H1 (cell line): ENCODE data around the gene NAA10. TPM values are rescaled to one million over a fixed set of nuclear protein-coding genes. Genes with fewer than 3 reads are reported as not detected.

ENCODE experiments used
- CTCF ChIA-PET: fragments of 300-600 bp; sonication (Branson Sonifier 250); formaldehyde crosslinking; loops from one replicate; lab custom pipeline; 2021; ENCODE audit not compliant: partially characterized antibody; lab: Charles Lee
- POLR2A ChIA-PET: fragments of 300-600 bp; sonication (Branson Sonifier 250); formaldehyde crosslinking; loops from one replicate; lab custom pipeline; 2021; ENCODE audit warnings: inconsistent platforms; ENCODE audit not compliant: partially characterized antibody; lab: Charles Lee
- DNase-seq, 2 experiments: peaks; one replicate each; pipeline versions ENCODE4 v3.0.0 to v3.0.0-alpha.2; 2010 to 2022; ENCODE audit warnings: low spot score in 2 of 2, low read depth in 1 of 2, mixed read lengths in 1 of 2
- FAIRE-seq: peaks from 2 replicates; lab custom pipeline; 2011; peaks lifted over from hg19 to GRCh38; lab: Jason Lieb, UNC
- H2AFZ ChIP-seq: 2 replicates; pipeline ENCODE4 v1.8.1; 2012; ENCODE audit warnings: low read length, inconsistent platforms
- H2AK5ac ChIP-seq: 2 replicates; pipeline ENCODE4 v1.6.1; 2013; ENCODE audit warnings: low read depth, low read length
- H2BK120ac ChIP-seq: replicated peaks from 2 replicates; pipeline ENCODE3; 2013; ENCODE audit warnings: low read depth, low read length, inconsistent platforms
- H2BK12ac ChIP-seq: 2 replicates; pipeline ENCODE4 v1.6.1; 2013; ENCODE audit warnings: low read depth, low read length
- H2BK15ac ChIP-seq: 2 replicates; pipeline ENCODE4 v1.6.1; 2013; ENCODE audit warnings: low read length
- H2BK20ac ChIP-seq: 2 replicates; pipeline ENCODE4 v1.6.1; 2013; ENCODE audit warnings: low read length
- H2BK5ac ChIP-seq: 2 replicates; pipeline ENCODE4 v1.6.1; 2013; ENCODE audit warnings: low read depth, low read length
- H3K14ac ChIP-seq: 2 replicates; pipeline ENCODE4 v1.6.1; 2013; ENCODE audit warnings: inconsistent platforms; ENCODE audit not compliant: insufficient read length
- H3K18ac ChIP-seq: 2 replicates; pipeline ENCODE4 v1.6.1; 2013; ENCODE audit warnings: low read length; ENCODE audit errors: extremely low read depth
- H3K23ac ChIP-seq: 2 replicates; pipeline ENCODE4 v1.6.1; 2013; ENCODE audit warnings: inconsistent platforms; ENCODE audit not compliant: insufficient read length
- H3K23me2 ChIP-seq: 2 replicates; pipeline ENCODE4 v1.6.1; 2013; ENCODE audit warnings: low read depth, low read length
- H3K27ac ChIP-seq: 2 replicates; pipeline ENCODE4 v1.6.1; 2011; ENCODE audit warnings: low read depth, low read length, inconsistent platforms
- H3K27me3 ChIP-seq, 4 experiments: replicated peaks in 1 of 4; 1 replicate in 1 of 4; 2 replicates in 3 of 4; pipeline versions ENCODE4 v1.6.1 to v1.8.1; 2011 to 2013; ENCODE audit warnings: low read length in 3 of 4, mild to moderate bottlenecking in 3 of 4, inconsistent platforms in 2 of 4, mixed read lengths in 2 of 4, moderate library complexity in 1 of 4; ENCODE audit not compliant: control insufficient read depth in 3 of 4, insufficient read depth in 3 of 4; ENCODE audit errors: extremely low read depth in 1 of 4
- H3K36me3 ChIP-seq, 4 experiments: 2 replicates each; pipeline versions ENCODE4 v1.6.1 to v1.8.1; 2011 to 2013; ENCODE audit warnings: mild to moderate bottlenecking in 4 of 4, low read length in 3 of 4, moderate library complexity in 2 of 4, control low read depth in 1 of 4, inconsistent platforms in 1 of 4; ENCODE audit not compliant: insufficient read depth in 4 of 4, control insufficient read depth in 2 of 4
- H3K4ac ChIP-seq: replicated peaks from 2 replicates; pipeline ENCODE3; 2013; ENCODE audit warnings: low read length, low read depth, mixed read lengths, inconsistent platforms; ENCODE audit not compliant: insufficient read length
- H3K4me1 ChIP-seq, 4 experiments: replicated peaks in 1 of 4; 1 replicate in 1 of 4; 2 replicates in 3 of 4; pipeline versions ENCODE4 v1.6.1 to v1.8.1; 2011 to 2013; ENCODE audit warnings: low read length in 3 of 4, inconsistent platforms in 2 of 4, mixed read lengths in 1 of 4; ENCODE audit not compliant: insufficient read depth in 4 of 4, control insufficient read depth in 3 of 4
- H3K4me2 ChIP-seq, 2 experiments: 2 replicates each; pipeline versions ENCODE4 v1.6.1 to v1.8.1; 2011 to 2013; ENCODE audit warnings: low read depth in 2 of 2, low read length in 2 of 2, control low read depth in 1 of 2, inconsistent platforms in 1 of 2, mild to moderate bottlenecking in 1 of 2; ENCODE audit not compliant: insufficient read depth in 1 of 2
- H3K4me3 ChIP-seq, 4 experiments: fragments of 200-600, 300-600 bp in 1 of 4; sonication (generic), shearing (Covaris generic), sonication (Bioruptor Twin) in 1 of 4; 2 replicates each; pipeline versions ENCODE4 v1.5.1 to v1.8.1; 2011 to 2016; ENCODE audit warnings: low read length in 4 of 4, low read depth in 3 of 4, control low read depth in 2 of 4, inconsistent platforms in 2 of 4, mild to moderate bottlenecking in 2 of 4, mixed read lengths in 1 of 4, moderate library complexity in 1 of 4; ENCODE audit not compliant: insufficient read depth in 2 of 4; ENCODE audit errors: extremely low read depth in 1 of 4
- H3K56ac ChIP-seq: replicated peaks from 2 replicates; pipeline ENCODE3; 2013; ENCODE audit warnings: low read depth, mild to moderate bottlenecking, mixed read lengths, low read length, inconsistent platforms; ENCODE audit not compliant: insufficient read length
- H3K79me1 ChIP-seq: 2 replicates; pipeline ENCODE4 v1.6.1; 2013; ENCODE audit warnings: low read depth, low read length, control low read depth
- H3K79me2 ChIP-seq, 2 experiments: 2 replicates each; pipeline versions ENCODE4 v1.6.1 to v1.8.1; 2012 to 2013; ENCODE audit warnings: low read length in 2 of 2, mild to moderate bottlenecking in 2 of 2, inconsistent platforms in 1 of 2; ENCODE audit not compliant: insufficient read depth in 2 of 2, control insufficient read depth in 1 of 2
- H3K9ac ChIP-seq, 4 experiments: replicated peaks in 1 of 4; 1 replicate in 1 of 4; 2 replicates in 3 of 4; pipeline versions ENCODE4 v1.6.1 to v1.8.1; 2011 to 2013; ENCODE audit warnings: low read depth in 3 of 4, low read length in 3 of 4, control low read depth in 2 of 4, mild to moderate bottlenecking in 2 of 4, moderate library complexity in 2 of 4, inconsistent platforms in 1 of 4; ENCODE audit errors: extremely low read depth in 1 of 4
- H3K9me3 ChIP-seq, 2 experiments: 2 replicates each; pipeline versions ENCODE4 v1.6.1 to v1.8.1; 2012 to 2013; ENCODE audit warnings: mild to moderate bottlenecking in 2 of 2, moderate library complexity in 2 of 2, control low read depth in 1 of 2, inconsistent platforms in 1 of 2, low read depth in 1 of 2, low read length in 1 of 2, mixed read lengths in 1 of 2; ENCODE audit not compliant: insufficient read depth in 2 of 2
- H4K20me1 ChIP-seq, 2 experiments: replicated peaks in 1 of 2; 2 replicates each; pipeline versions ENCODE3 to v1.8.1; 2011 to 2013; ENCODE audit warnings: inconsistent platforms in 2 of 2, low read length in 2 of 2, mild to moderate bottlenecking in 1 of 2; ENCODE audit not compliant: insufficient read depth in 2 of 2, control insufficient read depth in 1 of 2
- H4K5ac ChIP-seq: 2 replicates; pipeline ENCODE4 v1.6.1; 2013; ENCODE audit warnings: low read length, low read depth, mixed read lengths, inconsistent platforms; ENCODE audit not compliant: insufficient read length
- H4K8ac ChIP-seq: 2 replicates; pipeline ENCODE4 v1.8.0; 2013; ENCODE audit warnings: mild to moderate bottlenecking, moderate library complexity, low read length, inconsistent platforms; ENCODE audit not compliant: insufficient read depth; ENCODE audit errors: extremely low read depth
- H4K91ac ChIP-seq: replicated peaks from 2 replicates; pipeline ENCODE3; 2013; ENCODE audit warnings: low read length, mixed read lengths, inconsistent platforms; ENCODE audit not compliant: insufficient read length
- BCL11A ChIP-seq, 2 experiments: IDR thresholded peaks; one replicate each; pipeline ENCODE4 v1.6.1; 2011; ENCODE audit warnings: low read depth in 2 of 2, low read length in 2 of 2, mild to moderate bottlenecking in 2 of 2
- CBX5 ChIP-seq: fragments of 300-800, 300-1000 bp; sonication (generic); IDR thresholded peaks from 2 replicates; pipeline ENCODE4 v1.7.1; 2016; ENCODE audit warnings: antibody characterized with exemption, low read length, low read depth
- GABPA ChIP-seq: IDR thresholded peaks from 2 replicates; pipeline ENCODE4 v1.6.1; 2011; ENCODE audit warnings: mild to moderate bottlenecking, low read length, moderate library complexity, borderline replicate concordance; ENCODE audit not compliant: insufficient read depth
- KDM5A ChIP-seq: fragments of 200-600 bp; IDR thresholded peaks from 2 replicates; pipeline ENCODE4 v1.7.1; 2012; ENCODE audit warnings: mild to moderate bottlenecking, low read length, inconsistent platforms, mixed read lengths
- MAFK ChIP-seq: IDR thresholded peaks from 2 replicates; pipeline ENCODE4 v1.6.1; 2012; ENCODE audit warnings: low read depth, mild to moderate bottlenecking, improper control_type of control experiment, low read length
- TBP ChIP-seq: IDR thresholded peaks from 2 replicates; pipeline ENCODE4 v1.6.1; 2011; ENCODE audit warnings: low read depth, low read length, improper control_type of control experiment
- WGBS, 2 experiments: shearing (Covaris generic) in 1 of 2; methylation state at CpG; one replicate each; pipeline versions ENCODE4 v1.1.6 to v1.1.7; 2013 to 2015; ENCODE audit warnings: low lambda C conversion rate in 2 of 2, mixed read lengths in 2 of 2, inconsistent platforms in 1 of 2, low coverage in 1 of 2, missing lambda C conversion rate in 1 of 2; ENCODE audit not compliant: insufficient replicate concordance in 2 of 2, insufficient coverage in 1 of 2, insufficient read length in 1 of 2; ENCODE audit errors: extremely low coverage in 1 of 2, missing lambda C conversion rate in 1 of 2; 5-methylcytosine and 5-hydroxymethylcytosine counted together
- polyA plus RNA-seq, 7 experiments: library from polyadenylated mRNA; depleted of rRNA in 3 of 7; stranded (reverse) in 5 of 7; unstranded in 2 of 7; fragments of >200 nt in 5 of 7; fragments of 200-250 nt in 2 of 7; gene quantifications; 1 replicate in 5 of 7; 2 replicates in 1 of 7; 4 replicates in 1 of 7; pipeline versions ENCODE4 v1.2.1 to v1.2.3, GENCODE V29; 2011 to 2013; ENCODE audit warnings: missing spikeins in 2 of 7, mixed read lengths in 2 of 7
- total RNA-seq: library from RNA; stranded (reverse); fragmentation: NEBNext Ultra II Directional; extraction: Animal tissue kit (Norgen Biotek cat#: 25700); gene quantifications from 2 replicates; pipeline ENCODE4 v1.2.1, GENCODE V29; 2021

The NAA10 gene
- total and polyA plus RNA-seq, 2 of the 8 experiments (the other 6 are each of a cell fraction or from before 2014, with no cell fraction given) = 80.4 to 98.8 TPM

- Histone ChIP-seq H3K79me1 (no peaks in the 10 kb centered on the region; the same call in 1 of the 2 replicates), H3K36me3 (peaks cover 8 to 52% (median 32%) of the 10 kb centered on the region in 4 experiments), H4K8ac (no peak overlapping the region), H4K5ac (no peak overlapping the region), H3K9me3 (no peaks in the 10 kb centered on the region), H3K4me1 (peaks cover 4 to 17% (median 11%) of the 10 kb centered on the region in 4 experiments; a peak in 6 of 7 replicates), H3K18ac (no peak overlapping the region), H3K4ac (no peak overlapping the region), H2AFZ (no peak overlapping the region), H3K79me2 (peaks cover 31 to 63% of the 10 kb centered on the region in 2 experiments), H2BK5ac (no peak overlapping the region), H4K91ac (no peak overlapping the region), H3K4me3 (no peak overlapping the region), H3K27ac (no peak overlapping the region), H2BK120ac (no peak overlapping the region), H4K20me1 (peaks cover 8 to 26% of the 10 kb centered on the region in 2 experiments), H3K9ac (no peak overlapping the region), H3K27me3 (no peaks in the 10 kb centered on the region), H2BK20ac (no peak overlapping the region), H3K4me2 (no peak overlapping the region), H2AK5ac (no peak overlapping the region), H3K23ac (no peak overlapping the region), H3K23me2 (no peaks in the 10 kb centered on the region), H2BK15ac (no peak overlapping the region), H3K56ac (no peak overlapping the region), H2BK12ac (no peak overlapping the region), H3K14ac (no peak overlapping the region)
- FAIRE-seq = no peak
- DNase-seq = no peak
- WGBS, 2 experiments = 93% methylated on average over 7 of the region's 12 CpGs; no CpG with 5 or more reads in 1 of the 2 experiments
- TF ChIP-seq BCL11A (IDR thresholded peaks at IDR 0.05; ENCODE audit: low read depth in 2 of 2, low read length in 2 of 2) = no peak
- no peak for TF ChIP-seq GABPA
- TF ChIP-seq TBP = no peak
- TF ChIP-seq KDM5A = no peak
- no peak for TF ChIP-seq CBX5
- TF ChIP-seq MAFK = no peak
- CTCF ChIA-PET = interaction anchor here (0.9 to 11.2 kb wide), 2 partner anchors 15 to 24 kb away, joined by 6 to 102 read pairs; partner anchors contain the start of gene RENBP
- POLR2A ChIA-PET = interaction anchor here (1.1 to 1.4 kb wide), 3 partner anchors 11 to 35 kb away, joined by 3 read pairs; partner anchors contain the start of gene RENBP
Observed at GRCh38 chrX:153963546-153963945, 28.7 kb upstream of the NAA10 start.
